K562 (cell line): Measurements from ENCODE around the gene EHBP1L1. TPM values are rescaled to one million over a fixed set of nuclear protein-coding genes. Genes with fewer than 3 reads are reported as not detected.

Source experiments
- ARID1B ChIP-seq: fragments of 450-650 bp; IDR thresholded peaks from 2 replicates; pipeline ENCODE4 v1.6.1; 2016; ENCODE audit warnings: antibody characterized with exemption, mild to moderate bottlenecking, inconsistent platforms
- BHLHE40 ChIP-seq: IDR thresholded peaks from 2 replicates; pipeline ENCODE4 v1.6.1; 2011; ENCODE audit warnings: low read length, improper control_type of control experiment
- CAMTA2 ChIP-seq: fragments of 250-450 bp; sonication (Bioruptor Pico); conservative IDR thresholded peaks from 2 replicates; pipeline ENCODE4 v1.5.1; 2022
- CBX8 ChIP-seq: fragments of 200-600 bp; sonication (generic); IDR thresholded peaks from 2 replicates; pipeline ENCODE4 v1.6.1; 2012; ENCODE audit warnings: borderline replicate concordance, mixed run types, low read depth, mild to moderate bottlenecking, moderate library complexity, mixed read lengths, low read length, control low read depth, inconsistent platforms; ENCODE audit not compliant: poor library complexity, severe bottlenecking; ENCODE audit errors: extremely low read depth
- CC2D1A ChIP-seq: fragments of 450-650 bp; IDR thresholded peaks from 2 replicates; pipeline ENCODE4 v1.6.1; 2017; ENCODE audit warnings: mild to moderate bottlenecking
- FOXP1 ChIP-seq: sonication (generic); formaldehyde crosslinking; IDR thresholded peaks from 2 replicates; pipeline ENCODE4 v1.8.0; 2022; ENCODE audit warnings: mild to moderate bottlenecking, missing genetic modification reagents
- FUS ChIP-seq: fragments of 200-400 bp; formaldehyde crosslinking; optimal IDR thresholded peaks from 2 replicates; pipeline ENCODE3; 2017; ENCODE audit warnings: low read depth, low read length
- HDAC2 ChIP-seq: fragments of 450-650 bp; IDR thresholded peaks from 2 replicates; pipeline ENCODE4 v1.6.1; 2016; ENCODE audit warnings: mild to moderate bottlenecking
- KLF10 ChIP-seq: fragments of 250-450 bp; sonication (Bioruptor Pico); IDR thresholded peaks from 2 replicates; pipeline ENCODE4 v1.6.1; 2021; ENCODE audit warnings: matching md5 sums
- LEF1 ChIP-seq: fragments of 450-650 bp; IDR thresholded peaks from 2 replicates; pipeline ENCODE4 v1.6.1; 2016; ENCODE audit warnings: mild to moderate bottlenecking
- NFE2L1 ChIP-seq: fragments of 450-650 bp; IDR thresholded peaks from 2 replicates; pipeline ENCODE4 v1.6.1; 2016; ENCODE audit warnings: missing genetic modification characterization, low read depth, mild to moderate bottlenecking, missing compliant biosample characterization, moderate library complexity, borderline replicate concordance
- NR1H2 ChIP-seq: sonication (generic); formaldehyde crosslinking; IDR thresholded peaks from 2 replicates; pipeline ENCODE4 v1.4.0; 2020; ENCODE audit warnings: mild to moderate bottlenecking, missing genetic modification reagents
- NR3C1 ChIP-seq: sonication (generic); formaldehyde crosslinking; IDR thresholded peaks from 2 replicates; pipeline ENCODE4 v1.8.1; 2022; ENCODE audit warnings: missing genetic modification reagents
- RFX1 ChIP-seq: fragments of 450-650 bp; IDR thresholded peaks from 2 replicates; pipeline ENCODE4 v1.6.1; 2016; ENCODE audit warnings: mild to moderate bottlenecking, moderate library complexity
- STAT5A ChIP-seq: IDR thresholded peaks from 2 replicates; pipeline ENCODE4 v1.6.1; 2012; ENCODE audit warnings: low read length, inconsistent platforms, borderline replicate concordance
- TCF7L2 ChIP-seq: fragments of 150-350 bp; IDR thresholded peaks from 2 replicates; pipeline ENCODE4 v1.6.1; 2016; ENCODE audit warnings: low read depth, mild to moderate bottlenecking, low read length, moderate library complexity
- TSHZ1 ChIP-seq: fragments of 250-450 bp; sonication (Bioruptor Pico); IDR thresholded peaks from 2 replicates; pipeline ENCODE4 v1.4.0; 2020; ENCODE audit warnings: mild to moderate bottlenecking, moderate library complexity
- XRCC3 ChIP-seq: fragments of 450-650 bp; IDR thresholded peaks from 2 replicates; pipeline ENCODE4 v1.6.1; 2017; ENCODE audit warnings: mild to moderate bottlenecking, moderate library complexity
- ZNF134 ChIP-seq: fragments of 250-450 bp; sonication (Bioruptor Pico); conservative IDR thresholded peaks from 2 replicates; pipeline ENCODE4 v1.4.0; 2020
- ZNF280A ChIP-seq: fragments of 450-650 bp; IDR thresholded peaks from 2 replicates; pipeline ENCODE4 v1.6.1; 2018; ENCODE audit warnings: mild to moderate bottlenecking, low read depth; ENCODE audit not compliant: partially characterized antibody
- polyA plus RNA-seq, 8 experiments: library from polyadenylated mRNA; depleted of rRNA in 4 of 8; stranded (reverse) in 5 of 8; unstranded in 3 of 8; fragments of >200 nt; fragmentation: Nextera tagmentation in 2 of 8; fragmentation: Illumina TruSeq in 1 of 8; extraction: Ambion mirVana in 2 of 8; extraction: Trizol in 1 of 8; gene quantifications; 2 replicates each; pipeline versions ENCODE4 v1.2.1 to v1.2.3, GENCODE V29; 2011 to 2014; ENCODE audit warnings: inconsistent platforms in 1 of 8, missing spikeins in 1 of 8
- total RNA-seq, 7 experiments: library from RNA; depleted of rRNA in 6 of 7; stranded (reverse); fragments of >200 nt in 6 of 7; fragmentation: Illumina TruSeq in 2 of 7; extraction: Trizol in 2 of 7; gene quantifications; 2 replicates each; pipeline versions ENCODE4 v1.2.1 to v1.2.3, GENCODE V29; 2011 to 2021; ENCODE audit warnings: low replicate concordance in 1 of 7
- TF ChIP-seq, protein P1 (sequence below): fragments of 450-650 bp; IDR thresholded peaks from 2 replicates; pipeline ENCODE4 v1.7.1; 2018; ENCODE audit warnings: mild to moderate bottlenecking, low read depth; ENCODE audit not compliant: partially characterized antibody

Gene EHBP1L1
- total and polyA plus RNA-seq, 9 of the 15 experiments (the other 6 are each of a cell fraction or from before 2014, with no cell fraction given): 0.03 to 87.1 (median 26.3) TPM

- no peak for TF ChIP-seq CBX8
- TF ChIP-seq HDAC2: no peak; the same call in 1 of the 2 replicates
- TF ChIP-seq NR1H2 (CRISPR knock-in tag): no peak
- TF ChIP-seq ARID1B: no peak
- TF ChIP-seq XRCC3: no peak
- no peak for TF ChIP-seq TSHZ1 (CRISPR knock-in tag)
- no peak for TF ChIP-seq STAT5A
- TF ChIP-seq BHLHE40: peak; percentile 46
- TF ChIP-seq KLF10 (CRISPR knock-in tag): no peak
- TF ChIP-seq NFE2L1 (tag): no peak
- no peak for TF ChIP-seq TCF7L2
- no peak for TF ChIP-seq ZNF280A
- TF ChIP-seq LEF1: no peak
- 0 out of 2 replicates have a peak, but pooled peaks have one; percentile 34 for TF ChIP-seq CAMTA2 (CRISPR knock-in tag)
- TF ChIP-seq FOXP1 (CRISPR knock-in tag): no peak
- TF ChIP-seq, protein P1, sequence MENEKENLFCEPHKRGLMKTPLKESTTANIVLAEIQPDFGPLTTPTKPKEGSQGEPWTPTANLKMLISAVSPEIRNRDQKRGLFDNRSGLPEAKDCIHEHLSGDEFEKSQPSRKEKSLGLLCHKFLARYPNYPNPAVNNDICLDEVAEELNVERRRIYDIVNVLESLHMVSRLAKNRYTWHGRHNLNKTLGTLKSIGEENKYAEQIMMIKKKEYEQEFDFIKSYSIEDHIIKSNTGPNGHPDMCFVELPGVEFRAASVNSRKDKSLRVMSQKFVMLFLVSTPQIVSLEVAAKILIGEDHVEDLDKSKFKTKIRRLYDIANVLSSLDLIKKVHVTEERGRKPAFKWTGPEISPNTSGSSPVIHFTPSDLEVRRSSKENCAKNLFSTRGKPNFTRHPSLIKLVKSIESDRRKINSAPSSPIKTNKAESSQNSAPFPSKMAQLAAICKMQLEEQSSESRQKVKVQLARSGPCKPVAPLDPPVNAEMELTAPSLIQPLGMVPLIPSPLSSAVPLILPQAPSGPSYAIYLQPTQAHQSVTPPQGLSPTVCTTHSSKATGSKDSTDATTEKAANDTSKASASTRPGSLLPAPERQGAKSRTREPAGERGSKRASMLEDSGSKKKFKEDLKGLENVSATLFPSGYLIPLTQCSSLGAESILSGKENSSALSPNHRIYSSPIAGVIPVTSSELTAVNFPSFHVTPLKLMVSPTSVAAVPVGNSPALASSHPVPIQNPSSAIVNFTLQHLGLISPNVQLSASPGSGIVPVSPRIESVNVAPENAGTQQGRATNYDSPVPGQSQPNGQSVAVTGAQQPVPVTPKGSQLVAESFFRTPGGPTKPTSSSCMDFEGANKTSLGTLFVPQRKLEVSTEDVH: no peak
- peak; percentile 33; the same call in 1 of the 2 replicates for TF ChIP-seq CC2D1A
- no peak for TF ChIP-seq RFX1
- no peak for TF ChIP-seq FUS
- no peak for TF ChIP-seq ZNF134
- no peak for TF ChIP-seq NR3C1 (CRISPR knock-in tag)
Observed at GRCh38 chr11:65637794-65638419, 62.1 kb downstream of the EHBP1L1 start, which contains the start of gene SIPA1 (continued).
